KMS-11 (cell line): Measurements from ENCODE around the gene MED28.

Experiments used
- H2AFZ ChIP-seq: fragments of 200-600 bp; sonication (generic); 2 replicates; pipeline ENCODE4 v1.6.1; 2016; ENCODE audit warnings: antibody characterized with exemption, mixed run types, low read depth
- H3K27ac ChIP-seq: fragments of 200-600 bp; sonication (generic); 2 replicates; pipeline ENCODE4 v1.6.1; 2016; ENCODE audit warnings: mild to moderate bottlenecking, mixed run types
- H3K27me3 ChIP-seq: fragments of 200-600 bp; sonication (generic); 2 replicates; pipeline ENCODE4 v1.6.1; 2017; ENCODE audit warnings: mild to moderate bottlenecking, low read depth, mixed run types, moderate library complexity; ENCODE audit not compliant: insufficient read depth
- H3K36me3 ChIP-seq: fragments of 200-600 bp; sonication (generic); 2 replicates; pipeline ENCODE4 v1.6.1; 2017; ENCODE audit warnings: mild to moderate bottlenecking, mixed run types; ENCODE audit not compliant: insufficient read depth
- H3K4me1 ChIP-seq: fragments of 200-600 bp; sonication (generic); 2 replicates; pipeline ENCODE4 v1.6.1; 2016; ENCODE audit warnings: mild to moderate bottlenecking, low read depth, mixed run types; ENCODE audit not compliant: poor library complexity, severe bottlenecking
- H3K4me2 ChIP-seq: fragments of 200-600 bp; sonication (generic); 2 replicates; pipeline ENCODE4 v1.7.0; 2016; ENCODE audit warnings: mild to moderate bottlenecking, mixed run types
- H3K4me3 ChIP-seq: fragments of 200-600 bp; sonication (generic); IDR thresholded peaks from 2 replicates; pipeline ENCODE4 v1.6.1; 2017; ENCODE audit warnings: low read depth, low read length, mixed read lengths; ENCODE audit not compliant: insufficient read depth
- H3K79me2 ChIP-seq: fragments of 200-600 bp; sonication (generic); 2 replicates; pipeline ENCODE4 v1.6.1; 2016; ENCODE audit warnings: low read depth, mixed run types; ENCODE audit not compliant: insufficient read depth
- H3K9ac ChIP-seq: fragments of 200-600 bp; sonication (generic); 2 replicates; pipeline ENCODE4 v1.6.1; 2016; ENCODE audit warnings: mild to moderate bottlenecking, mixed run types
- H4K20me1 ChIP-seq: fragments of 200-600 bp; sonication (generic); 2 replicates; pipeline ENCODE4 v1.6.1; 2016; ENCODE audit warnings: mild to moderate bottlenecking, mixed run types; ENCODE audit not compliant: insufficient read depth
- TF ChIP-seq, protein P1 (sequence below): fragments of 200-600 bp; sonication (generic); conservative IDR thresholded peaks from 2 replicates; pipeline ENCODE4 v1.6.1; 2017; ENCODE audit warnings: low read depth, mild to moderate bottlenecking, antibody characterized with exemption, low read length, moderate library complexity, mixed read lengths

Gene MED28

DNA sequence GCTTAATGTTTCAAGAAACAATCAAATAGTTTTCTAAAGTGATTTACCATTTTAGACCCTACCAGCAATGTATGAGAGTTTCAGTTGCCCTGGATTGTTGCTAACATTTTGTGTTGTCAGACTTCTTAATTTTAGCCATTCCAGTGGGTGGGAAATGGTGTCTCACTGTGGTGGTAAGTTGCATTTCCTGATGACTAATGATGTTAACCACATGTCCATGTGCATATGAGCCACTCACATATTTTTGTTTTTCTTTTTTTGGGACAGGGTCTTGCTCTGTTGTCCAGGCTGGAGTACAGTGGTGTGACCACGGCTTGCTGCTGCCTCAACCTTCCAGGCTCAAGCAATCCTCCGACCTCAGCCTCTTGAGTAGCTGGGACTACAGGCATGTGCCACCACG lies 48.3 kb downstream of the MED28 start:
- H2AFZ ChIP-seq, result no peak overlapping the region
- no peak overlapping the region for H3K4me3 ChIP-seq
- no peak overlapping the region for H3K4me2 ChIP-seq
- H4K20me1 ChIP-seq, result no peaks in the 10 kb centered on the region
- no peaks in the 10 kb centered on the region for H3K36me3 ChIP-seq
- H3K9ac ChIP-seq, result no peak overlapping the region
- H3K4me1 ChIP-seq, result no peaks in the 10 kb centered on the region
- H3K79me2 ChIP-seq, result no peaks in the 10 kb centered on the region
- H3K27ac ChIP-seq, result no peak overlapping the region
- TF ChIP-seq, protein P1, sequence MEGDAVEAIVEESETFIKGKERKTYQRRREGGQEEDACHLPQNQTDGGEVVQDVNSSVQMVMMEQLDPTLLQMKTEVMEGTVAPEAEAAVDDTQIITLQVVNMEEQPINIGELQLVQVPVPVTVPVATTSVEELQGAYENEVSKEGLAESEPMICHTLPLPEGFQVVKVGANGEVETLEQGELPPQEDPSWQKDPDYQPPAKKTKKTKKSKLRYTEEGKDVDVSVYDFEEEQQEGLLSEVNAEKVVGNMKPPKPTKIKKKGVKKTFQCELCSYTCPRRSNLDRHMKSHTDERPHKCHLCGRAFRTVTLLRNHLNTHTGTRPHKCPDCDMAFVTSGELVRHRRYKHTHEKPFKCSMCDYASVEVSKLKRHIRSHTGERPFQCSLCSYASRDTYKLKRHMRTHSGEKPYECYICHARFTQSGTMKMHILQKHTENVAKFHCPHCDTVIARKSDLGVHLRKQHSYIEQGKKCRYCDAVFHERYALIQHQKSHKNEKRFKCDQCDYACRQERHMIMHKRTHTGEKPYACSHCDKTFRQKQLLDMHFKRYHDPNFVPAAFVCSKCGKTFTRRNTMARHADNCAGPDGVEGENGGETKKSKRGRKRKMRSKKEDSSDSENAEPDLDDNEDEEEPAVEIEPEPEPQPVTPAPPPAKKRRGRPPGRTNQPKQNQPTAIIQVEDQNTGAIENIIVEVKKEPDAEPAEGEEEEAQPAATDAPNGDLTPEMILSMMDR, result no peak
- no peaks in the 10 kb centered on the region for H3K27me3 ChIP-seq

DNA sequence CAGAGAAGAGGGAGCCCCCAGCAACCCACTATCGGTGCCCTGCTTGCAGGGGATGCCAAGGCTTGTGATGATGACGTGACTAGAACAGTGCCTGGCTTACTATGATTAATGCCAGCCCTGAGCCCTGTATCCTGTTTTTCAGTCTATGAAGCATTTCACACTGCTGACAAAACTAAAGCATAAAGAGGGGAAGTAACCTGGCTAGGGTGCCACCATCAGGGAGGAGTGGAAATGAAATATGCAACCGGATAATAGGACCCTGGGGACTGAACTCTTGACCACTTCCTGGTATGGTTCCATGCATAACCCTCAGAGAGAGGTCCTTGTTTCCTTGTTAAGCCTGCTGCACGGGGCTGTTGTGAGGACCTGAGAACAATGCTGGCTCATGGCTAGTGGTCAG lies 50.3 kb downstream of the MED28 start:
- TF ChIP-seq, protein P1, result no peak
- Histone ChIP-seq H3K4me3 (no peak overlapping the region), H3K79me2 (no peaks in the 10 kb centered on the region), H3K9ac (no peak overlapping the region), H3K27me3 (no peaks in the 10 kb centered on the region), H4K20me1 (no peaks in the 10 kb centered on the region), H3K27ac (no peak overlapping the region), H3K36me3 (no peaks in the 10 kb centered on the region), H3K4me1 (no peaks in the 10 kb centered on the region), H2AFZ (no peak overlapping the region), H3K4me2 (no peak overlapping the region)

GRCh38 chr4:17665346-17665745 lies 50.9 kb downstream of the MED28 start:
- no peaks in the 10 kb centered on the region for H3K4me1 ChIP-seq
- no peak overlapping the region for H3K4me2 ChIP-seq
- H3K27me3 ChIP-seq, result no peaks in the 10 kb centered on the region
- no peak overlapping the region for H3K9ac ChIP-seq
- no peak overlapping the region for H2AFZ ChIP-seq
- H3K36me3 ChIP-seq, result no peaks in the 10 kb centered on the region
- H3K79me2 ChIP-seq, result no peaks in the 10 kb centered on the region
- no peaks in the 10 kb centered on the region for H4K20me1 ChIP-seq
- no peak overlapping the region for H3K4me3 ChIP-seq
- TF ChIP-seq, protein P1, result no peak
- no peak overlapping the region for H3K27ac ChIP-seq

DNA sequence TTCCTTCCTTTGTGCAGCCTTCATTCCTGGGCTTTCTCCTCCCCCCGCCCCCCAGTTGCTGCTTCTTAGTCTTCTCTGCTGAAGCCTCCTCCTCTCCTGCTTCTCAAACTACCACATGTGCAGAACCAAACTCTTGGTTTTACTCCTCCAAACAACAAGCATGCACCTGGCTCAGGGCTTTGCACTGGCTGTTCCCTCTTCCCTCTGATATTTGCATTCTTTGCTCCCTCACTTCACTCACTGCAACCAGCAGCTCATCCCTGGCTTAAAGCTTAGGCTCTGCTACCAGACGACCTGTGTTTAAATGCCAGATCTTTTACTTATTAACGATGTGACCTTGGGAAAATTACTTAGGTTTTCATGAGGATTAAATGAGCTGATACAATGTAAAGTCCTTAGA lies 51.4 kb downstream of the MED28 start:
- Histone ChIP-seq H3K4me1 (no peaks in the 10 kb centered on the region), H3K9ac (no peak overlapping the region), H3K36me3 (no peaks in the 10 kb centered on the region), H3K79me2 (no peaks in the 10 kb centered on the region), H2AFZ (no peak overlapping the region), H3K27me3 (no peaks in the 10 kb centered on the region), H3K4me2 (no peak overlapping the region), H4K20me1 (no peaks in the 10 kb centered on the region), H3K4me3 (no peak overlapping the region), H3K27ac (no peak overlapping the region)
- TF ChIP-seq, protein P1, result no peak
